Stimulated activated CD4-positive, alpha-beta T cell treated with anti-CD3 and anti-CD28 coated beads, Interleukin-4, amount 100 ng/mL, for 1 hour (primary cell): ENCODE data around the gene HMGA1.

Source experiments
- DNase-seq: peaks from one replicate; pipeline ENCODE4 v3.0.0-alpha.2; 2020

HMGA1 gene, protein sequence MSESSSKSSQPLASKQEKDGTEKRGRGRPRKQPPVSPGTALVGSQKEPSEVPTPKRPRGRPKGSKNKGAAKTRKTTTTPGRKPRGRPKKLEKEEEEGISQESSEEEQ

DNA sequence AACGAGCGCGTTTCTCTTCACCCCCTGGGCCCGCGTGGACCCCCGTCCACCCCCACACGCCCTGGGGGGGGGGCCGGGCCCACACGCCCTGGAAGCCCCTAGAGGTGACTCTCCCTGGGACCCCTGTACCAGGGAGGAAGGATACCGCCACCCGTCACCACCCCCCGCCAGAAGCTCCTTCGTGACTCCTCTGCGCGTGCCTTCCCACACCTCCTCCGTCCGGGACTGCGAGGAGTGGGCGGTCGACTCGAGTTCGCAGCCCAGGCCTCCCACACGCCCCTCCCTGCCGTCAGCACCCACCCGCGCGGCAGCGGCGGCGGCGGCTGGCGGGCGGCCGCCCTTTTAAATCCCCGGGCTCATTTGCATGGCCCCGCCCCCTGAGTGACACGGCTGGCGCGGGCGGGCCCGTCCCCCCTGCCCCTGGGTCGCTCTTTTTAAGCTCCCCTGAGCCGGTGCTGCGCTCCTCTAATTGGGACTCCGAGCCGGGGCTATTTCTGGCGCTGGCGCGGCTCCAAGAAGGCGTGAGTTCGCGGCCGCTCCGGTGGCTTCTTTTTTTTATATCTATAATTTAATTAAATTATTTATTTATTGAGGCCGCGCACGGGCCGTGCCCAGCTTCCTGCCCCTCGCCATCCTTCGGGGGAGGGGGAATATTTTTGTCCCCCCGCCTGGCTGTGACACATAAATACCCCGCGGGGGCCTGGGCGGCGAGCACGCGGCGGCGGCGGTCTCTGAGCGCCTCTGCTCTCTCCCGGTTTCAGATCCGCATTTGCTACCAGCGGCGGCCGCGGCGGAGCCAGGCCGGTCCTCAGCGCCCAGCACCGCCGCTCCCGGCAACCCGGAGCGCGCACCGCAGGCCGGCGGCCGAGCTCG lies at the start of gene HMGA1:
HMGA1 (plus strand) TSS at position 431 of the 873 bp plus-strand sequence. CDS start 3,908 bp downstream, outside the sequence.
- peak; percentile 94 for DNase-seq

DNA sequence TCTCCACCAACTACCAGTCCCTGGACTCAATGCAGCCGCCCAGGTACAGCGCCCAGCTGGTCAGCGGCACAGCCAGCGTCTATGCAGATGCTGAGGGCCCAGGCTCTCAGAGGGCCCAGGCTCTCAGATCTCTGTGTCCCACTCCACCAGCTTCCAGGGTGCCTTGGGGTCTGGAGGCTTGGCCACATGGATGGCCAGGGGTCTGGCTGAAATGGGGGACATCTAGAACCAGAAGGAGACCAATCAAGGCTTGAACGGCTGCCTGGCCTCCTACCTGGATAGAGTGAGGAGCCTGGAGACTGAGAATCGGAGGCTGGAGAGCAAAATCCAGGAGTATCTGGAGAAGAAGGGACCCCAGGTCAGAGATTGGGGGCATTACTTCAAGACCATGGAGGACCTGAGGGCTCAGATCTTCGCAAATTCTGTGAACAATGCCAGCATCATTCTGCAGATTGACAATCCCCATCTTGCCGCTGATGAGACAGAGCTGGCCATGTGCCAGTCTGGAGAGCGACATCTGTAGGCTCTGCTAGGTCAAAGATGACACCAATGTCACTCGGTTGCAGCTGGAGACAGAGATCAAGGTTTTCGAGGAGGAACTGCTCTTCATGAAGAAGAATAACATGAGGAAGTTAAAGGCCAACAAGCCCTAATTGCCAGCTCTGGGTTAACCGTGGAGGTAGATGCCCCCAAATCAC lies 46.7 kb upstream of the HMGA1 start:
- peak; percentile 63 for DNase-seq

DNA sequence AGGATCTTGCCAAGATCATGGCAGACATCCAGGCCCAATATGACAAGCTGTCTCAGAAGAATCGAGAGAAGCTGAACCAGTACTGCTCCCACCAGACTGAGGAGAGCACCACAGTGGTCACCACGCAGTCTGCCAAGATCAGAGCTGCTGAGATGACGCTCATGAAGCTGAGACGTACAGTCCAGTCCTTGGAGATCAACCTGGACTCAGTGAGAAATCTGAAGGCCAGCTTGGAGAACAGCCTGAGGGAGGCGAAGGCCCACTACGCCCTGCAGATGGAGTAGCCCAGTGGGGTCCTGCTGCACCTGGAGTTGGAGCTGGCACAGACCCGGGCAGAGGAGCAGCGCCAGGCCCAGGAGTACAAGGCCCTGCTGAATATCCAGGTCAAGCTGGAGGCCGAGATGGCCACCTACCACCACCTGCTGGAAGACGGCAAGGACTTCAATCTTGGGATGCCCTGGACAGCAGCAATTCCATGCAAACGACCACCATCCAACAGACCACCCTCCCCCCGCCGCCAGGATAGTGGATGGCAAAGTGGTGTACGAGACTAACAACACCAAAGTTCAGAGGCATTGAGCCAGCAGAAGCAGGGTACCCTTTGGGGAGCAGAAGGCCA lies 46.1 kb upstream of the HMGA1 start:
- no peak for DNase-seq

DNA sequence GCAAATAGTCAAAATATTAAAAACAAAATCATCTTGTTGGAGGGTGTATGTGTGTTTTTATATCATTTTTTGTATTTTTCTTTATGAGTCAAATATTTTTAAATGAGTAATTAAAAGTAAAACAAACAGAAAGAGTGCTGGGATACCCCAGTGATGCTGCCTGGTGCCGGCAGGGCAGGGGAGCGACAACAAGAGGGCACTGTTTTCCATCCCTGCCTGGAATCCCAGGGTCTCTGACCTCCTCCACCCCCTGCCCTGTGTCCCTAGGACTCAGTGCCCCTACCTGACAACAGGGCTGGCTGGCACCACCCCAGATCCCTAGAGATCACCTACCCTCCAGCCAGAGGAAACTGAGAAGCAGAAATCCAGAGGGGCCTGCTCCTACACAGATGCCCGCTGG lies 41.9 kb upstream of the HMGA1 start:
- no peak for DNase-seq

DNA sequence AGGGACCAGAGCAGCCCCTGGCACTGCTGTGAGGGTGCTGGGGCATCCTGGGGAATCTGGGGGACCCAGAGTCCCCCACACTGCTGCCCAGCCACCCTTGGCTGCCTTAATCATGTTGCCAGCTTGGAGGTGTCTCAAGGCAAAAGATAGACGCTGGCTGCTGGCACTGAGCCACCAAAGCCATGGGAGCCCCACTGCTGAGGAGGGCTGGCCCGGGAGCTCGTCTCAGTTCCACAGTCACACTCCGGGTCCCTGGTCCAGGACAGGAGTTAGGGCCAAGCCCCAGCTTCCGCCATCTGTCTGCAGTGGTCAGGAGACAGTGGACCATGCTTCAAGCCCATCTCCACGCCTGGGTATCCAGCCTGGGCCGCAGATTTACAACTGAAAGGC lies 41.0 kb upstream of the HMGA1 start:
- no peak for DNase-seq

DNA sequence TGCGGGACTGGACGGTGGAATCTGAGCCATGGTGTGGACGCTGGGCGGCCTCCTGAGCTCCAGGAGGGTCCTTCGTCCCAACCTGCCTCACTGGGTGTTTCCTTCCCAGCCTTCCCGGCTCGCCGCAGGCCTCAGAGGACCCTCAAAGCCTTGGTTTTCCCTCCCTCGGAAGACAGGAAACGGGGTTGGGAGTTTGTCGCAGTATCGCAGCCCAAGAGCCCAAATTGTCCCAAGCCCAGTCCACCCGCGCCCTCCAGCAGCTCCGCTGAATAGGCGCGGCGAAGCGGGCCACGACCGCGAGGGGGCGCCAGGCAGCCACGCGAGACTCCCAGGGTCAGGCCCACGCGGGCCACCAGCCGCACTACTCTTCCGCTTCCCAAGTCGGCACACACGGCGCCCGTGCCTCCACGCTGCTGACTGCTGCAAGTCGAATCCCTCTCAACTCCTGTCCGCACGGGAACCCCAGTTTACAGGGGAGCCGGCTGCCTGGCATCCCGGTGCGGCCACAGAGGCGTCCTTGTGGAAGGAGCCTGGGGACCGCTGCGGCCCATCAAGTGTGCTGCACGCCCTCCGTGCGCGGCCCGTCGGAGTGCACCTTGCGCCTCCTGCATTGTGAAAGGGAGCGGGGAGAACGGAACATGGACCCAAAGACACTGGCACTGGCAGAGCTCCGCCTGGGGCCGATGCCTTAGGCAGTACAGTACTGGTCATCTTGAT lies 40.4 kb upstream of the HMGA1 start:
- peak; percentile 93 for DNase-seq

DNA sequence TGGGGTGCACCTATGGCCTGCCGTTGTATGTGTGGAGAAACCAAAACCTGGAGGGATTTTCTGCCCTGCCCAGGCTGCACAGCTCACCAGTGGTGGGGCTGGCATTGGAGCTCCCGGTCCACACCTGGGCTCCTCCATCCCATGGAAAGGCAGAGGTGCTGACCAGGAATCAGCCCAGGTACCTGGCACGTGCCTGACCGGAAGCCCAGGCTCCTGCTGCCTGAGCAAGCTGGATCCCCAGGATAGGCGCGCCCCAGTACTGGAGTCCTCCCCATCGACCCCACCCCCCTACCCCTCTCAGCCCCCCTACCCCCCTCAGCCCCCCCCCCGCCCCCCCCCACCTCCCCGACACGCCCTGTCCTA lies 39.9 kb upstream of the HMGA1 start:
- DNase-seq: no peak

DNA sequence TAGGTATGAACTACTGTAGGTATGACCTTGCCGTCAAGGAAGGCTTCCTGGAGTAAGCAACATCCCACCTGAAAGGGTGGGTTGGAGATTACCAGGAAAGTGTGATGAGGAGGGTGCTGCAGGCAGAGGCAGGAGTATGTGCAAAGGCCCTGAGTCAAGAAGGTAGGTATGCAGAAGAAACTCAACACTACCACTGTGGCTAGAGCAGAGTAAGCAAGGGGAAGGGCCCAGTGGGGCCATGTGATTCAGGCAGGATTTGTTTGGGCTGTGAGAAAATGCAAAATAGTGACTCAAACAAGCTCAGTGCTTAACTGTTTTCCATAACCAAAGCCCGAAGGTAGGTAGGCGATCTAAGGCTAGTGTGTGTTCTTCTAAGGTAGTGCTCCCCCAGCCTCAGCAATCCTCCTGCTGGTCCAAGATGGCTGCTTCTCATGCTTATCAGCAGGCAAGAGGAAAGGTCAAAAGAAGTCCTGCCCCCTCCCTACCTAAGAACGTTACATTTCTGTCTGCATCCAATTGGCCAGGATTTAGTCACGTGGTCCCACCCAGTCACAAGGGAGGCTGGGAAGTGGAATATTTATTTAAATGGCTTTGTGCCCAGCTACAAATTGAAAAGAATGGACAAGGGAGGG lies 36.2 kb upstream of the HMGA1 start:
- DNase-seq: no peak

DNA sequence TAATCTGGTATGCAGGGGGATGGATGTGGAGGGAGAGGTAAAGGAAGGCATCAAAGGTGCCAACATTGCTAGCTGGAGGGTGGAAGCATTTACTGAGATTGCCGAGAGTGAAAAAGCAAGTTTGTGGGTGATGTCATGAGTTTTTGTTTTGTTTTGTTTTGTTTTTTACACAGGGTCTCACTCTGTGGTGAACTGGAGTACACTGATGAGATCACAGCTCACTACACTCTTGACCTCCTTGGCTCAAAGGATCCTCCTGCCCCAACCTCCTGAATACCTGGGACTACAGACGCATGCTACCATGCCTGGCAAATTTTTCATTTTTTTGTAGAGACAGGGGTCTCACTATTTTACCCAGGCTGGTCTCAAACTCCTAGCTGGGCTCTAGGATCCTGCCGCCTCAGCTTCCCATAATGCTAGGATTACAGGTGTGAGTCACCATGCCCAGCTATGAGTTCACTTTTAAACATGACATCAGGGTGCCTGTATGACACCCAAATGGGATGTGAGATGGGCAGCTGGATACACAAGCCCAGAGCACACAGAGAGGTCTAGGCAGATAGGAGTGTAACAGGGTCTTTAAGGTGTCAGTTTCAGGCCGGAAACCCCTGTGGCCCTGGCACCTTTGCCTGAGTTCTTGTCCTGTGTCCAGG lies 35.1 kb upstream of the HMGA1 start:
- DNase-seq: no peak

DNA sequence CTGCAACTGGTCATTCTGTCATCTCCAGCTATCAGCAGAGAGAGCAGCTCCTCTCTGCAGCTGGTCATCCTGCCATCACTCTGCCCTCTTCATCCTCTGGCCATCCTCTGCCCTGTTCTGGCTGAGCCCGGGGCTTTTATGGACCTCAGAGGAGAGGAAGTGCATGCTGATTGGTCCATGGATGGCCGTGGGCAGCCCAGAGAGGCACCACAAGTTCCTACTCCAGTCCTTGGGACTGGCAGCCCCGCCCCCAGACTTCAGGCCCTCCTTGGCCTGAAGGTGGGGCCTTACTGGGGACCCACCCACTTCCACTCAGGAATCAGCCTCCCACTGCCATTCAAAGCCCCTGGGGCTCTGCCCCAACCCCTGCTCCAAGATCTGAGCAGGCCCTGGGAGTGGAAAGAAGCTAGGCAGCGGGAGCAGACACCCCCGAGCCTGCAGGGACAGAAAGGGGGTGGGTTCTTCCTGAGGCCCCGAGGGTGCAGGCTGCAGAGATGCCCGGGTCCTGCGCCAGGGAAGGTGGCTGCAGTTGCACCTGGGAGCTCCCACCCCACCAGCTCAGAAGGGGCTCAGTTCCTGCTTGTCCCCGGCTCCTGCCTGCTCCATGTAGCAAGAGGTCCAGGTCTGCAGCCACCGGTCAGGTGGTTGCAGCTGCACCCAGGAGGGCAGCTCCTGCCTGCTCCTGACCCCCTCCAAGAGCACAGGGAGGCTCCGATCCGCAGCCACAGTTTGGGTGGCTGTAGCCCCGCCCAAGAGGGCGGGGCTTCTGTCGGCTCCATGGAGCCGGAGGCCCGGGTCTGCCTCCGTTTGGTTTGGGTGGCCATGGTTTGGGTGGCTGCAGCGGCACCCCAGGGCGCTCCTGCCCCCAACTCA lies 34.1 kb upstream of the HMGA1 start:
- no peak for DNase-seq

DNA sequence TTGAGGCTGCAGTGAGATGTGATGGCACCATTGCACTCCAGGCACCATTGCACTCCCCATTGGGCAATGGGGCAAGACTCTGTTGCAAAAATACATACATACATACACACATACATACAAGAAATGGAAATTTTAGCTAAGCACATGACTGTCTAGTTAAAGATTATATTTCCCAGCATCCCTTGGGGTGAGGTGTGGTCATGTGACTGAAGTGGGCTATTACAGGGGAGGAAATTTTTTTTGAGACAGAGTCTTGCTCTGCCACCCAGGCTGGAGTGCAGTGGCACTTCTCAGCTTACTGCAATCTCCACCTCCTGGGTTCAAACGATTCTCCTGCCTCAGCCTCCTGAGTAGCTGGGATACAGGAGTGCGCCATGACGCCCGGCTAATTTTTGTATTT lies 32.0 kb upstream of the HMGA1 start:
- no peak for DNase-seq

DNA sequence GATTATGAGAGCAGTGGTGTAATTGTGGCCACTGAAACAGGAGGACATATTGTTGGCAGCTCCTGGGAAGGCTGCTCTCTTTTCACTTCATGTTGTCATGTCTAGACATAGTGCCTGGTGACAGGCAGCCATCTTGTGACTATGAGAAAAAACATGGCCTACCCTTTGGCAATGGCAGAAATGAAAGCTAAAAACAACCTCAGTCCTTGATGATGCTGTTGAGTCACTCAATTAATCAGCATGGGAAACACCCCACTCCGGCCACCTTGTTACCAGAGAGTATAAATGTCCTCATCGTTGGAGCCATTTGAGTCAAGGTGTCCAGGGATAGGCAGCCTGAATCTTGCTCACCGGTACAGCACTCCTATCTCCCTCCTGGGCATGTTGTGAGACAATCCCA lies 31.2 kb upstream of the HMGA1 start:
- DNase-seq: no peak

DNA sequence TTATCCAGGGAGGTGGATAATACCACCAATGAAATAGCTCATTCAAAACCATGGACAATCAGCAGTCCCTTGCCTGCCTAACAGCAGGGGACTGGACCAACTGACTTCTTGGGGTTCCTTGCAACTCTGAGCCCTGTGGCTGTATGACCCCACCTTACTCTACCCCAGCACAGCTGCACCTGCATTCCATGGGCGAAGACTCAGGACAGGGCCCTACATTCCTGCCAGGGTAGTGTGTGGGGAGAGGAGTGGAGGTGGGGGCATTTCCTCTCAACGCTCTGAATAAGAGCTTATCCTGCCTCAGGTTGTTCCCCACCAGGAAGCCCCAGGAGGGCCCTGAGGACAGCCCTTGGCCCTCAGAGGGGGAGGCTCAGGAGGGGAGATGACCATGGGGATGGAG lies 30.8 kb upstream of the HMGA1 start:
- no peak for DNase-seq

DNA sequence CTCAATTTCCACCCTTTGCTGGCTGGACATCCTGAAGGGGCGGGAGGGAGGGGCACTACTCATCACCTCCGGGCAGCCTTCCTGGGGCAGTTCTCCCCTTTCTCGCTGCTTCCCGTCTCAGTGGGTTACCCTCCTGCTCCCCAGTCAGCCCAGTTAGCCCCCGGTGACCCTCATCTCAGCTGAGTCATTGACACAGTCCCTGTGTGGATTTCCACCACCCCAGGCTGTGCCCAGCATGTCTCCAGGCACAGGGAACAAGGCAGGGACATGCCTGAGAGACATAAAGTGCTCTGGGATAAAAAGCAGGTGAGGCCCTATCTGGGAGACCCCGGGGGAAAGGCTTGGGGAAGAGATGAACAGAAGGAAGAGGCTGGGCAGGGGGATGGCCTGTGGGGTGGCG lies 29.9 kb upstream of the HMGA1 start:
- no peak for DNase-seq

DNA sequence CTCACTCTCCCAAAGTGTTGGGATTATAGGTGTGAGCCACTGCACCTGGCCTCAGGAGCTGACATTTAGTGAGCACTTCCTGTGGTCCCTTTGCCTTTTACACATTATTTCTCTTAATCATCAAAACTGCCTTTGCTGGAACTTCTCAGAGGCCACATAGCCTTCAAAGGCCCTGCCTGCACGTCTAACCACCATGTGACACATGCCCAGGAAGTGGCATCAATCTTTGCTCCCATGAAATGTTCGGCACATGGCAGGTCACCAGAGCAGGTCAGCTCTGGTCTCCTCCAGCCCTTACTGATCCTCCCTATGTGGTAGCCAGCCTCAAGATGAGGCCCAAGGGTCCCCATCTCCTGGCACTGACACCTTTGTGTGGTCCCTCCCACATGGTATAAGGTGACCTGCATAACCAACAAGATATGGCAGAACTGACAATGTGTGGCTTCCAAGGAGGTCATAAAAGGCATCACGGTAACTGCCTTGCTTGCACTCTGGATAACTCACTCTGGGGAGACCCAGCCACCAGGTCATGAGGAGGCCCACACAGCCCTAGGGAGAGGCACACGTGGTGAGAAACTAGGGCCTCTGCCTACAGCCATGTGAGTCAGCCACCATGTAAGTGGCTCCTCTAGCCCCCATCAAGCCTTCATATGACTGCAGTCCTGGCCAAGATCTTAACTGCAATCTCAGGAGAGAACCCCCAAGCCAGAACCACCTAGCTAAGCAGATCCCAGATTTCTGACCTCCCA lies 28.8 kb upstream of the HMGA1 start:
- DNase-seq: no peak

DNA sequence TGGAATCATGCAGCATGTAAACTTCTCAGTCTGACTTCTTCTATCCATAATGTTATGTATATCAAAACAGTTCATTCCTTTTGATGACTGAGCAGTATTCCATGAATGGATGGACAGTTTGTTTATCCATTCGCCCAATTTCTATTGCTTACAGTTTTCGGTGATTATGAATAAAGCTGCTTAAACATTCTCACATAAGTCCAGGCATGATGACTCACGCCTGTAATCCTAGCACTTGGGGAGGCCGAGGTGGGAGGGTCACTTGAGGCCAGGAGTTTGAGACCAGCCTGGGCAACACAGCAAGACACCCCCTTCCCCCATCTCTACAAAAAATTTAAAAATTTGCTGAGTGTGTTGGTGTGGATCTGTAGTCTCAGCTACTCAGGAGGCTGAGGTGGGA lies 22.9 kb upstream of the HMGA1 start:
- no peak for DNase-seq

DNA sequence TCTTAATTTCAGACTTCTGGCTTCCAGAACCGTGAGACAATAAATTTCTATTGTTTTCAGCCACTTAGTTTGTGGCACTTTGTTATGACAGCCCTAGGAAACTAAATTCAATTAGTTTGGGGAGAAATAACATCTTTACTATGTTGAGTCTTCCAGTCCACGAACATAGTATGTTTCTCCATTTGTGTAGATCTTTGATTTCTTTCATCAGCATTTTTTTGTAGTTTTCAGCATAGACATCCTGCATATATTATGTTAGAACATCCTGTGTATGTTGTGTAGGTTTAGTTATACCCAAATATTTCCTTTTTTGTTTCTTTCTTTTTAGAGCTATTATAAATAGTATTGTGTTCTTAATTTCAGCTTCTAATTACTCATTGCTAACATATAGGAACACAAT lies 18.0 kb upstream of the HMGA1 start:
- no peak for DNase-seq

DNA sequence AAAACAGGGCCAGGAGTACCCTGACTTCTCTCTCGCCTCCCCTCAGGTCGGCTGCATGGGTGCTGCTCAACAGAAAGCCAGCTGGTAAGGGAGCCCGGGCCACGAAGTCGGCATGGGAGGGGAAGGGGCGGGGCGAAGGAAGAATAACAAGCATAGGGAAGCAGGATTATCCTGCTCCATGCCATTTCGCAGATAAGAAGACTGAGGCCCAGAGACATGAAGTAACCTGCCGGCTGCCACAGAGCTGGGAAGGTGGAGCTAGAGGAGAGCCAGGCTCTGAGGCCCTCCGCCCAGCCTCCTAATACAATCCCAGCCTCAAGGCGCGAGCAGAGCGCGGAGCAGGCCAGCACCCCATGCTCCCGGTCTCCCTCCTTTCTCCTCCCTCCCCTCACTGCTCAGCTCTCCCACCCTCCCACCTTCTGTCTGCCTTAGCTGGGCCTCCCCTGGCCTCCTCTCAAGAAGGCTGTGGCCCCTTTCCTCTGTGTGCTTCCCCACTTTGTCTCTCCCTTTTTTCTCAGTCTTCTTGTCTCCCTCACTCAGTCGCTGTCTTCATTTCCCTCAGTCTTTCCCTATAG lies 13.2 kb upstream of the HMGA1 start:
- no peak for DNase-seq

DNA sequence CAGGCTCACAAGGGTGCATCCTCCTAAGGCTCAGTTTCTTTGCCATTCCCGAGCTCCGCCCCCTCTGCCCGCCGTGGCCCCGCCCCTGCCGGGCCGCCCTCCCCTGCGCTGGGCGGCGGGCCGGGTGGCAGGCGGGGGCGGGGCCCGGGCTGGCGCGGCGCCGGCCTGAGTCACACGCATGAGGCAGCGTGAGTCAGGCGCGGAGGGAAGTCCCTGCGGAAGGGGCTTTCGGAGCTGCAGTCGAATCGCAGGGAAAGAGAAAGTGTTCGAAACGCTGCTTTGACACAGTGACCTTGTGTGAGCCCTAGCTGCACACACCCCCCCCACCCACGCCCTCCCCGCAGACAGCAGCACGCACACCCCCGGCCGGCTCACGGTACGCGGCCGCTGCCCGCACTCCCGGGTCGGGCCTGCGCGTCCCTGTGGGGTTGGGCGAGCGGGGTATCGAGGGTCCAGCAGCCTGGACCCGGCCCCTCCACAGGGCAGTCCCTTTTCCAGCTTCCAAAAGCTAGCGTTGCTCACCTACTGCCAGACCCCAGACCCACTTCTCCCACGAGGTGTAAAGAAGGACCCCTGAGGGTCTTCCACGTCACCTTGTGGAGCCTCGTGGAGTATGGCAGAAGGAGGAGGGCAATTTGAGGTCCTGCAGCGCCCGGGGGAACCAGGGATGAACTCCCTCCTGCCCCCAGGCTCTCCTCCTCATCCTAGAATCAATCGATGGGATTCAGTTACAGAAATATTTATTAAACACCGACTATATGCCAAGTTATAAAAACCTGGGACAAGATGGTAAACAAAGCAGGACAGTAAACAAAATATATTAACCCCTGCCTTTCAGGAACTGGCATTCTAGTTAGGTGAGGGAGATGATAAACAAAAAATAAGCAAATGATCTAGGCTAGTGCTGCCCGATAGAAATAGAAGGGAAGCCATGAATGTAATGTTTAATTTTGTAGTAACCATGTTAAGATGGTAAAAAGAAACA lies 12.4 kb upstream of the HMGA1 start:
- peak; percentile 95 for DNase-seq
